Aorta (tissue), 5 donors: ENCODE measurements around the gene PDE4B. TPM values are rescaled to one million over a fixed set of nuclear protein-coding genes. Genes with fewer than 3 reads are reported as not detected.

Source experiments
- ATAC-seq: fragments of 200-7000 bp; cut with Tn5 transposase; one replicate; pipeline ENCODE4 v1.9.1; 2022; ENCODE audit warnings: moderate library complexity; ENCODE audit not compliant: low FRiP score
- DNase-seq, 2 donors: peaks; one replicate each; pipeline ENCODE4 v3.0.0-alpha.2; 2020
- H3K27ac ChIP-seq, 2 donors: one replicate each; pipeline ENCODE4 v1.5.1; 2013; ENCODE audit warnings: low read length in 2 of 2, mild to moderate bottlenecking in 2 of 2, moderate library complexity in 2 of 2, control low read depth in 1 of 2, inconsistent platforms in 1 of 2, low read depth in 1 of 2
- H3K27me3 ChIP-seq, 2 donors: one replicate each; pipeline ENCODE4 v1.6.1; 2013; ENCODE audit warnings: control low read depth in 1 of 2, low read length in 1 of 2, mild to moderate bottlenecking in 1 of 2, moderate library complexity in 1 of 2; ENCODE audit not compliant: insufficient read depth in 2 of 2, control insufficient read depth in 1 of 2
- H3K36me3 ChIP-seq, 2 donors: one replicate each; pipeline ENCODE4 v1.6.1; 2013; ENCODE audit warnings: control low read depth in 1 of 2, low read length in 1 of 2, mild to moderate bottlenecking in 1 of 2; ENCODE audit not compliant: insufficient read depth in 2 of 2, control insufficient read depth in 1 of 2
- H3K4me1 ChIP-seq, 2 donors: one replicate each; pipeline ENCODE4 v1.6.1; 2013; ENCODE audit warnings: low read length in 2 of 2, control low read depth in 1 of 2, mild to moderate bottlenecking in 1 of 2, moderate library complexity in 1 of 2; ENCODE audit not compliant: insufficient read depth in 2 of 2, control insufficient read depth in 1 of 2
- H3K4me3 ChIP-seq, 2 donors: one replicate each; pipeline ENCODE4 v1.5.1; 2013; ENCODE audit warnings: low read length in 2 of 2, control low read depth in 1 of 2, mild to moderate bottlenecking in 1 of 2
- H3K9me3 ChIP-seq: one replicate; pipeline ENCODE4 v1.6.1; 2013; ENCODE audit warnings: mild to moderate bottlenecking, low read length; ENCODE audit not compliant: control insufficient read depth
- WGBS, 2 donors: extraction: QIAGEN DNeasy Blood & Tissue Kit; methylation state at CpG; one replicate each; pipeline ENCODE4 v1.1.7; 2013; 5-methylcytosine and 5-hydroxymethylcytosine counted together
- intact Hi-C, 2 donors: fragments of 100-400 bp; cut with DNase I; formaldehyde crosslinking; loops; one replicate each; pipeline versions ENCODE4 v1.14.2 to v1.15.0; 2022
- polyA plus RNA-seq, 2 donors: library from polyadenylated mRNA; stranded (reverse); fragments of 200-250 nt; gene quantifications; one replicate each; pipeline ENCODE4 v1.2.3, GENCODE V29; 2013
- total RNA-seq, 2 donors: library from RNA; stranded (reverse); fragmentation: NEBNext Ultra II Directional; extraction: Animal tissue kit (Norgen Biotek cat#: 25700); gene quantifications; one replicate each; pipeline ENCODE4 v1.2.1, GENCODE V29; 2021
- donor health status: healthy with polysubstance abuse.
- donor health status: Bipolar disorder and iron deficiency.
- donor health status: DM: no; HTN: no; CAD: no.
- donor health status: DM: no; HTN: no; CAD: no.
- donor health status: DM: yes; HTN: yes; CAD: no.

PDE4B gene
- total and polyA plus RNA-seq, 4 donors, result 4.8 to 24.5 (median 12.5) TPM

- Histone ChIP-seq H3K36me3 (no peaks in the 10 kb centered on the region), H3K9me3 (no peaks in the 10 kb centered on the region), H3K4me3 (no peak overlapping the region), H3K27ac (no peak overlapping the region), H3K4me1 (no peaks in the 10 kb centered on the region), H3K27me3 (no peaks in the 10 kb centered on the region)
- 50 to 66% methylated on average over 2 of the region's 2 CpGs for WGBS, 2 donors
- no peak for ATAC-seq
- DNase-seq, result no peak
- intact Hi-C loops, result no loop called here
Measured at GRCh38 chr1:66175581-66175980, 382.9 kb downstream of the PDE4B start.

- H3K9me3 ChIP-seq, result no peaks in the 10 kb centered on the region
- WGBS, 2 donors, result 51 to 52% methylated on average over 5 of the region's 5 CpGs
- no peak for ATAC-seq
- DNase-seq, result no peak
- no peaks in the 10 kb centered on the region for H3K36me3 ChIP-seq
- no peak overlapping the region for H3K4me3 ChIP-seq
- H3K27me3 ChIP-seq, result no peaks in the 10 kb centered on the region
- no peaks in the 10 kb centered on the region for H3K4me1 ChIP-seq
- H3K27ac ChIP-seq, result no peak overlapping the region
- intact Hi-C loops, result no loop called here
Measured at GRCh38 chr1:66176012-66176715, 383.5 kb downstream of the PDE4B start.

- no peak overlapping the region for H3K27ac ChIP-seq
- no peaks in the 10 kb centered on the region for H3K27me3 ChIP-seq
- no peaks in the 10 kb centered on the region for H3K36me3 ChIP-seq
- H3K4me1 ChIP-seq, result no peaks in the 10 kb centered on the region
- no peak overlapping the region for H3K4me3 ChIP-seq
- DNase-seq (no peak), ATAC-seq (no peak)
- WGBS, 2 donors, result 71 to 74% methylated on average over 1 of the region's 1 CpG
- intact Hi-C loops, result no loop called here
- H3K9me3 ChIP-seq, result no peaks in the 10 kb centered on the region
Measured at GRCh38 chr1:66176832-66177231, 384.1 kb downstream of the PDE4B start.

- no peaks in the 10 kb centered on the region for H3K4me1 ChIP-seq
- intact Hi-C loops, result no loop called here
- no peak overlapping the region for H3K27ac ChIP-seq
- H3K27me3 ChIP-seq, result no peaks in the 10 kb centered on the region
- H3K4me3 ChIP-seq, result no peak overlapping the region
- H3K9me3 ChIP-seq, result no peaks in the 10 kb centered on the region
- DNase-seq (no peak), ATAC-seq (no peak)
- no peaks in the 10 kb centered on the region for H3K36me3 ChIP-seq
- 90 to 93% methylated on average over 2 of the region's 2 CpGs for WGBS, 2 donors
Measured at GRCh38 chr1:66177510-66177909, 384.8 kb downstream of the PDE4B start.

GRCh38 chr1:66182026-66182425 lies 389.3 kb downstream of the PDE4B start:
- H3K9me3 ChIP-seq, result no peaks in the 10 kb centered on the region
- H3K27me3 ChIP-seq, result no peaks in the 10 kb centered on the region
- DNase-seq (no peak), ATAC-seq (no peak)
- no peak overlapping the region for H3K4me3 ChIP-seq
- intact Hi-C loops, result no loop called here
- no peaks in the 10 kb centered on the region for H3K4me1 ChIP-seq
- no peaks in the 10 kb centered on the region for H3K36me3 ChIP-seq
- WGBS, 2 donors, result 89 to 91% methylated on average over 4 of the region's 4 CpGs
- H3K27ac ChIP-seq, result no peak overlapping the region

GRCh38 chr1:66182551-66183178 lies 390.0 kb downstream of the PDE4B start:
- Histone ChIP-seq H3K27me3 (no peaks in the 10 kb centered on the region), H3K4me1 (no peaks in the 10 kb centered on the region), H3K27ac (no peak overlapping the region), H3K9me3 (no peaks in the 10 kb centered on the region), H3K36me3 (no peaks in the 10 kb centered on the region), H3K4me3 (no peak overlapping the region)
- ATAC-seq, result no peak
- DNase-seq, result no peak
- intact Hi-C loops, result no loop called here
- WGBS, 2 donors, result 71 to 82% methylated on average over 3 of the region's 3 CpGs

- no peak for ATAC-seq
Measured at GRCh38 chr1:66183400-66183799, 390.7 kb downstream of the PDE4B start.

GRCh38 chr1:66197120-66197519 lies 404.4 kb downstream of the PDE4B start:
- no peak overlapping the region for H3K27ac ChIP-seq
- WGBS, 2 donors, result 38 to 40% methylated on average over 4 of the region's 4 CpGs

More at GRCh38 chr1:66183400-66183799, 390.7 kb downstream of the PDE4B start:
- H3K27me3 ChIP-seq, result no peaks in the 10 kb centered on the region
- no peak for DNase-seq
- no peaks in the 10 kb centered on the region for H3K9me3 ChIP-seq
- intact Hi-C loops, result no loop called here
- no peaks in the 10 kb centered on the region for H3K36me3 ChIP-seq
- no peak overlapping the region for H3K4me3 ChIP-seq
- WGBS, 2 donors, result 71 to 74% methylated on average over 3 of the region's 3 CpGs
- H3K27ac ChIP-seq, result no peak overlapping the region
- H3K4me1 ChIP-seq, result no peaks in the 10 kb centered on the region

GRCh38 chr1:66197785-66198184 lies 405.1 kb downstream of the PDE4B start:
- Histone ChIP-seq H3K27ac (no peak overlapping the region), H3K27me3 (no peaks in the 10 kb centered on the region), H3K4me3 (no peak overlapping the region), H3K4me1 (no peaks in the 10 kb centered on the region), H3K36me3 (no peaks in the 10 kb centered on the region), H3K9me3 (no peaks in the 10 kb centered on the region)
- intact Hi-C loops, result no loop called here
- 28 to 58% methylated on average over 1 of the region's 1 CpG for WGBS, 2 donors
- ATAC-seq (no peak), DNase-seq (no peak)

More at GRCh38 chr1:66197120-66197519, 404.4 kb downstream of the PDE4B start:
- DNase-seq (no peak), ATAC-seq (no peak)
- no peaks in the 10 kb centered on the region for H3K27me3 ChIP-seq
- intact Hi-C loops, result no loop called here
- no peaks in the 10 kb centered on the region for H3K36me3 ChIP-seq
- H3K9me3 ChIP-seq, result no peaks in the 10 kb centered on the region
- no peaks in the 10 kb centered on the region for H3K4me1 ChIP-seq
- H3K4me3 ChIP-seq, result no peak overlapping the region
